Liver (tissue), 3 donors: ENCODE measurements around the gene SDC1.

Experiments
- EGR1 ChIP-seq, 2 donors: IDR thresholded peaks; 2 replicates each; pipeline ENCODE4 v1.6.1; 2016 to 2018; ENCODE audit warnings: antibody characterized with exemption in 2 of 2, low read depth in 2 of 2
- FOXA1 ChIP-seq: IDR thresholded peaks from 2 replicates; pipeline ENCODE4 v1.6.1; 2016; ENCODE audit warnings: antibody characterized with exemption
- HNF4A ChIP-seq, 2 donors: conservative IDR thresholded peaks; 2 replicates each; pipeline ENCODE4 v1.6.1; 2016; ENCODE audit warnings: antibody characterized with exemption in 2 of 2, mild to moderate bottlenecking in 2 of 2
- TAF1 ChIP-seq: conservative IDR thresholded peaks from 2 replicates; pipeline ENCODE4 v1.6.1; 2016; ENCODE audit warnings: antibody characterized with exemption, mild to moderate bottlenecking
- TF ChIP-seq, protein P1 (sequence below): fragments of 150-350 bp; IDR thresholded peaks from 2 replicates; pipeline ENCODE4 v1.5.1; 2017; ENCODE audit warnings: improper control_type of control experiment, low read depth, low read length; ENCODE audit not compliant: missing input control
- TF ChIP-seq, protein P2 (sequence below): IDR thresholded peaks from 2 replicates; pipeline ENCODE4 v1.6.1; 2016; ENCODE audit warnings: antibody characterized with exemption
- TF ChIP-seq, protein P3 (sequence below): IDR thresholded peaks from 2 replicates; pipeline ENCODE4 v1.6.1; 2016; ENCODE audit warnings: antibody characterized with exemption, mild to moderate bottlenecking
- TF ChIP-seq, protein P4 (sequence below): IDR thresholded peaks from 2 replicates; pipeline ENCODE4 v1.6.1; 2016; ENCODE audit warnings: antibody characterized with exemption
- donor health status: healthy.
- donor health status: healthy.

DNA sequence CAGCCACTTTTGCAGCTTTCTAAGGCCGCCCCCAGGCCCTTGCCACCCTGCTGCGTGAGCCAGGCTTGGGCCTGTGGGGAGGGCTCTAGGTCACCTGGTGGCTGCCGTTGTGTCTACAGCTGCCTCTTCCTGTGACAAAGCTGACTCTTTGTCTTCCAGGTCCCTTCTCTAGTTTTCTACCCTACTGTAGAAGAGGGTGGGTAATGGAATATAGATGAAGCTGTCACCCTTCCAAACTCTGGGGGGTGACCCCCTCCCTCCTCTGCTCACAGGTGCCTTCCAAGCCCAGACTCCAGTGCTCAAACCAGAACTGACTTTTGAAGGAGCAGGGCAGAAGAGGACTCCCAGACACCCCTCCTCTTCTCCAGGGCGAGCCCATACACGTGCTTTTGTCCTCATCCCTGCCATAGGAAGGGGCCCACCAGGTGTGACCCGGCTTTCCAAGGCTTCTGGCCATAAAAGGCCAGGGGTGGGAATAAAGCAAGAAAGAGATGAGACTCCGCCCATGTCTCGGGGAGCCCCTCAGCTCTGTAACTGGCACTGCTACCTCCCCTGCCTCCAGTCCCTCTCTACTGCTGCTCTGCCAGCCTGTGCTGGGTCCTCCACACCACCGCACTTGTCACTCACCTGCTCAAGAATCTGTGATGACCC, 17.9 kb upstream of the SDC1 start:
- TF ChIP-seq HNF4A (conservative IDR thresholded peaks at IDR 0.05) (no peak), EGR1 (IDR thresholded peaks at IDR 0.05; ENCODE audit: low read depth in 2 of 2) (no peak), TAF1 (no peak), FOXA1 (no peak)
- TF ChIP-seq, protein P1, sequence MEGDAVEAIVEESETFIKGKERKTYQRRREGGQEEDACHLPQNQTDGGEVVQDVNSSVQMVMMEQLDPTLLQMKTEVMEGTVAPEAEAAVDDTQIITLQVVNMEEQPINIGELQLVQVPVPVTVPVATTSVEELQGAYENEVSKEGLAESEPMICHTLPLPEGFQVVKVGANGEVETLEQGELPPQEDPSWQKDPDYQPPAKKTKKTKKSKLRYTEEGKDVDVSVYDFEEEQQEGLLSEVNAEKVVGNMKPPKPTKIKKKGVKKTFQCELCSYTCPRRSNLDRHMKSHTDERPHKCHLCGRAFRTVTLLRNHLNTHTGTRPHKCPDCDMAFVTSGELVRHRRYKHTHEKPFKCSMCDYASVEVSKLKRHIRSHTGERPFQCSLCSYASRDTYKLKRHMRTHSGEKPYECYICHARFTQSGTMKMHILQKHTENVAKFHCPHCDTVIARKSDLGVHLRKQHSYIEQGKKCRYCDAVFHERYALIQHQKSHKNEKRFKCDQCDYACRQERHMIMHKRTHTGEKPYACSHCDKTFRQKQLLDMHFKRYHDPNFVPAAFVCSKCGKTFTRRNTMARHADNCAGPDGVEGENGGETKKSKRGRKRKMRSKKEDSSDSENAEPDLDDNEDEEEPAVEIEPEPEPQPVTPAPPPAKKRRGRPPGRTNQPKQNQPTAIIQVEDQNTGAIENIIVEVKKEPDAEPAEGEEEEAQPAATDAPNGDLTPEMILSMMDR, result no peak
- TF ChIP-seq, protein P2, sequence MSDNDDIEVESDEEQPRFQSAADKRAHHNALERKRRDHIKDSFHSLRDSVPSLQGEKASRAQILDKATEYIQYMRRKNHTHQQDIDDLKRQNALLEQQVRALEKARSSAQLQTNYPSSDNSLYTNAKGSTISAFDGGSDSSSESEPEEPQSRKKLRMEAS, result no peak
- TF ChIP-seq, protein P3, sequence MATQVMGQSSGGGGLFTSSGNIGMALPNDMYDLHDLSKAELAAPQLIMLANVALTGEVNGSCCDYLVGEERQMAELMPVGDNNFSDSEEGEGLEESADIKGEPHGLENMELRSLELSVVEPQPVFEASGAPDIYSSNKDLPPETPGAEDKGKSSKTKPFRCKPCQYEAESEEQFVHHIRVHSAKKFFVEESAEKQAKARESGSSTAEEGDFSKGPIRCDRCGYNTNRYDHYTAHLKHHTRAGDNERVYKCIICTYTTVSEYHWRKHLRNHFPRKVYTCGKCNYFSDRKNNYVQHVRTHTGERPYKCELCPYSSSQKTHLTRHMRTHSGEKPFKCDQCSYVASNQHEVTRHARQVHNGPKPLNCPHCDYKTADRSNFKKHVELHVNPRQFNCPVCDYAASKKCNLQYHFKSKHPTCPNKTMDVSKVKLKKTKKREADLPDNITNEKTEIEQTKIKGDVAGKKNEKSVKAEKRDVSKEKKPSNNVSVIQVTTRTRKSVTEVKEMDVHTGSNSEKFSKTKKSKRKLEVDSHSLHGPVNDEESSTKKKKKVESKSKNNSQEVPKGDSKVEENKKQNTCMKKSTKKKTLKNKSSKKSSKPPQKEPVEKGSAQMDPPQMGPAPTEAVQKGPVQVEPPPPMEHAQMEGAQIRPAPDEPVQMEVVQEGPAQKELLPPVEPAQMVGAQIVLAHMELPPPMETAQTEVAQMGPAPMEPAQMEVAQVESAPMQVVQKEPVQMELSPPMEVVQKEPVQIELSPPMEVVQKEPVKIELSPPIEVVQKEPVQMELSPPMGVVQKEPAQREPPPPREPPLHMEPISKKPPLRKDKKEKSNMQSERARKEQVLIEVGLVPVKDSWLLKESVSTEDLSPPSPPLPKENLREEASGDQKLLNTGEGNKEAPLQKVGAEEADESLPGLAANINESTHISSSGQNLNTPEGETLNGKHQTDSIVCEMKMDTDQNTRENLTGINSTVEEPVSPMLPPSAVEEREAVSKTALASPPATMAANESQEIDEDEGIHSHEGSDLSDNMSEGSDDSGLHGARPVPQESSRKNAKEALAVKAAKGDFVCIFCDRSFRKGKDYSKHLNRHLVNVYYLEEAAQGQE, result no peak
- TF ChIP-seq, protein P4, sequence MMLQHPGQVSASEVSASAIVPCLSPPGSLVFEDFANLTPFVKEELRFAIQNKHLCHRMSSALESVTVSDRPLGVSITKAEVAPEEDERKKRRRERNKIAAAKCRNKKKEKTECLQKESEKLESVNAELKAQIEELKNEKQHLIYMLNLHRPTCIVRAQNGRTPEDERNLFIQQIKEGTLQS, result no peak
